ENCODE data around the gene ZPR1.
"Not testable (repeated sequence)": the region's sequence is repeated elsewhere in the genome, so short reads cannot be mapped to it uniquely, and the experiment has no call there.

The ZPR1 gene

DNA sequence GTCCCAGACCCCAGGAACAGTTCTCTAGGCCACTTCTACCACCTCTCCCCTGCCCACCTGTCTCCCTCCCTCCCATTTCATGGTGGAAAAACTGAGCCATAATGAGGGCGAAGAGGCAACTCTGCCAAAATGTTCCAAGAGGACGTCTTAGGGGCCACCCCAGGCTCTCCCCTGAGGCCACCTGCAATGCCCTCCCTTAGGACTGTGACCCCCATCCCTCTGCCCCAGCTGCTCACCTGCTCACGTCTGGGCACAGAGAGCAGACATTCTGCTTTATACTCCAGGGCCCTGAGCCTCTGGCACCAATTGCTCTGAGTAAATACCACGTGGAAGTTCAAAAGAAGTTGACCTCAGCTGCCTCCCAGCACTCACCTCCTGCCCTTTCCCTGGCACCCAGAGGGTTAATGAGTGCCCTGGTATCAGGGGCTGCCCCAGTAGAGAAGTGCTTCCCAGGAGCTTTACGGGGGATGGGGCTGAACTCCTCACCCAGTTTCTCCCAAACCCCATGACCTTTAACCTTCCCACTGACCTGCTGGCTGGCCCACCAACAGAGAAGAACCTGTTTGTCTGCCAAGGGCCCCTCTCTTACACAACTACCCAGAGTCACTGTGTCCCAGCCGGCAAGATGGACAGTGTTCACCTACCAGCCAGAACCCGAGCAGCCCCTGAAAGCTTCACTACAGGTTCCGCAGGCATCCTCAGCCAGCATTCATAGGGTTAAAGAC lies 4.5 kb upstream of the ZPR1 start:
- no peak for DNase-seq (ENCODE audit: low spot score)

DNA sequence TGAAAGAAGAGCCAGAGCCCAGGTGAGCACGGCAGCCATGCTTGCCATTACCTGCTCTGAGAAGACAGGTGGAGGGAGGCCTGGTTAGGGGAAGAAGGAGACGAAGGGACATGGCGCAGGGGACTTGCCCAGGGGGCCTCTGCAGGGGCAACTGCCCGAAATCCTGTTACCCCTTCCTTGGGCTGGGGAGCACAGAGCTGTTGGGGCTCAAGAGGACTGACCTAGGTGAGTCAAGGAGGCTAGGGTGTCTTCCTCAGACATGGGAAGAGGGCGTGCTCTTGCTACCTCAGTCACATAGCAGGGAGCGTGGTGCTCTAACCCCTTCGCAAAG lies 4.0 kb upstream of the ZPR1 start, which contains the start of gene APOA5:
APOA5 (minus strand) TSS at position 67 of the 331 bp plus-strand sequence; CDS start at position 48, 19 bp downstream.
- no peak for DNase-seq (ENCODE audit: low spot score)

DNA sequence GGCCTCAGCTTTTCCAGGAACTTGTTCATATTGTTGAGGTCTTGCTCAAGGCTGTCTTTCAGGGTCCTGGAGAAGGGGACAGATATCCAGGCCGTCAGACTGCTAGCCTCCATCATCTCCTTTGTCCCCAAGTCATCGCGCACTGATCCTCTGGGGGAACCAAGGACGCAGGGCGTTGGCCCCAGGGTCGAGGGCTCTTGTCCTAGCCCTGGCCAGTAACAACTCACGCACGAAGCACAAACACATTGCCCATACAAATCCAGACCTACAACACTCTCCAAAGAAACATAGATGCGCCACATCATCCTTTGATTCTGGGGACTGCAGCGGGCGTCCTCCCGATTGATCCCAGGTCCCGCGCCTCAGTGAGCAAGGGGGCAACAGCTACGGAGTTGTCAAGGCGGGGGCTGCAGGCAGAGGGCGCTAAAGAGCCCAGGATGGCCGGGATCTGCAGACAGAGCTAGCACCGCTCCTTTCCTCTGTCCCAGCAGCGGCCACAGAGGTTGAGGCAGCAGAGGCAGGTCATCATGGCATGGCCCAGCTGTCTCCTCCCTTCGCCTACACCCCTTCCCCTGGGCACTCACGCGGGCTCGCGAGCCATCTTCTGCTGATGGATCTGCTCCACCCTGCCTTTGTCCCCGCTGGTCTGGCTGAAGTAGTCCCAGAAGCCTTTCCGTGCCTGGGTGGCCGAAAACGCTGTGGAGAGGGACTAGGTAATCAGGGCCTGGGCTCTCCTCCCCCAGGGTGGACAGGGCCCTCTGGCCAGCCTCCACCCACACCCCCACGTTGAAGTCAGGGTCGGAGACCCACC lies 3.4 kb upstream of the ZPR1 start:
- peak; percentile 64 for DNase-seq (ENCODE audit: low spot score)

DNA sequence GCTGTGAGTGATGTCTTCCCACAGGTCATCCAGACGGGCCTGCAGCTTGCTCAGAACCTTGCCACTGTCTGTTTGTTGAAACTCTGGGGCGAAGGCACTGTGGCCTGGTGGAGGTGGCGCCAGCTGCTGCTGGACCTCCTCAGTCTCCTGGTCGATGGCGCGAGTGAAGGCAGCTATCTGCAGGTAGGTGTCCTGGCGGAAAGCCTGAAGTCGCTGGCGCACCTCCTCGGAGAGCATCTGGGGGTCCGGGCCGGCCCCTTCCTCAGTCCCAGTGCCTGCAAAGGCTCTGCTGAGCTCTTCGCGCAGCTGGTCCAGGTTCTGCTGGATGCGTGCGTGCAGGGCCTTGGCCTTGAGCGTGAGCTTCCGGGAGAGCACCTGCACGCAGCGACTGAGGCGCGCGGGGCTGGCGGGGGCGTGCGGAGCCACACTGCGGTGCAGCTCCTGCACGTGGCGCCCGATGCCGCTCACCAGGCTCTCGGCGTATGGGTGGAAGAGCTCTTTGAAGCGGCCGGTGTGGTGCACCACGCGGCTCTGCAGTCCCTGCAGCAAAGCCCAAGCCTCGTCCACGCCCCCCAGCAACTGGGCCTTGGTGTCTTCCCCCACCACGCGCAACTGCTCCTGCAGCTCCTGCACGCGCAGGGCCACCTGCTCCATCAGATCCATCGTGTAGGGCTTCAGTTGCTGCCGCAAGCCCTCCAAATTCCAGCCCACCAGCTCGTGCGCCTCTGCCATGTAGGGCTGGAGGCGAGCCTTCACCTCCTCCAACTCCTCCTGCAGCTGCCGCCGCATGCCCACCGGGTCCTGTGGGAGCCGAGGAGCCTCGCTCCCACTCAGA lies 2.6 kb upstream of the ZPR1 start:
- no peak for DNase-seq (ENCODE audit: low spot score)

DNA sequence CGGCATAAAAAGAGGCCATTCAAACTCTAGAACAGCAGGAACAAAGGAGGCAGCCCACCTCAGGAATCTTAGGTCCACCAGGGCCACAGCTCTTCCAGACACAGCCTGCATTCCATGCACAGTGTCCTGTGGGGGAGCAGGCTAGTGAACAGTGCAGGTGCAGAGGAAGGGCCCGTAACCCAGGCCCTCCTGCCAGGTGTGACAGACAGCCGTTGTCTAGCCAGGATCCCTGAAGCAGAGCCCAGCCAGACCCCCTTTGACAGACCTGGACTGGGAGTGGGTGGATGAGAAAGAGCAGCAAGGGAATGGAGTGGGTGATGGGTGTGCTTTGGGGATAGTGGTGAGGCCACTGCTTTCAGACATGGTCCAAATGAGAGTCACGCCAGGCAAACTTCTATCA lies 1.2 kb upstream of the ZPR1 start:
- no peak for DNase-seq (ENCODE audit: low spot score)

DNA sequence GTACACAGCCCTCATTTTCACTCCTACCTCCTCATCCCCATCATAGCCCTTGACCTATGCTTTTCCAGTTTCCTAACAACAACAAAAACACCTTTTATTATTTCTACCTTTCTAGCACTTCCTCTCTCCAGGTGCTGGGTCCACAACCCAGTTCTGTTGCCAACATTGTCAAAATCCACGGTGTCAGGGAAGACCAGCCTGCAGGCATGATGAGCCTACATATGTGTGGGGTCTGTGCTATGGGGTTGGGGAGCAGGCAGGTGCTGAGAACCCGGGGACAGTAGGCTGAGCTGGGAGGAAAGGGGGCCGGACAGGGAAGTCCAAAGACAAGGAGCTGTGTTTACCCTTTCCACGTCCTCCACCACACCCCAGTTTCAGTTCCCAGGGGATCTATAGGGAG lies 711 bp upstream of the ZPR1 start:
- DNase-seq (ENCODE audit: low spot score): no peak

DNA sequence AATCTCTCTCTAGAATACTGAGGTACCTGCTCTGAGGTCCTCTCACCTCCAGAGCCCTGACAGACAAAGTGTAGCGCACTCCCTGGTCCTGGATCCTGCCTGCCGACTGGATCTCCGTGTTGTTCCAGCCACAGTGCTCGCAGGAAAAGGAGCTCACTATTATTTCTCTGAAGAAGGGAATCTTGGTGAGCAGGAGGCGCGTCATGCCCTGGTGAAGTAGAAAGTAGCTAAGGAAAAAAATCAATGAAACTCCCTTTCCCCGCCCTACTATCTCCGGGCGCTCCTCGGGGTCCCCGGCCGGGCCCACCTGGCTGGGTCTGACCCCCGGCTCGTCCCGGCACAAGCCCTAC lies 412 bp downstream of the ZPR1 start:
- DNase-seq (ENCODE audit: low spot score): peak; percentile 32

DNA sequence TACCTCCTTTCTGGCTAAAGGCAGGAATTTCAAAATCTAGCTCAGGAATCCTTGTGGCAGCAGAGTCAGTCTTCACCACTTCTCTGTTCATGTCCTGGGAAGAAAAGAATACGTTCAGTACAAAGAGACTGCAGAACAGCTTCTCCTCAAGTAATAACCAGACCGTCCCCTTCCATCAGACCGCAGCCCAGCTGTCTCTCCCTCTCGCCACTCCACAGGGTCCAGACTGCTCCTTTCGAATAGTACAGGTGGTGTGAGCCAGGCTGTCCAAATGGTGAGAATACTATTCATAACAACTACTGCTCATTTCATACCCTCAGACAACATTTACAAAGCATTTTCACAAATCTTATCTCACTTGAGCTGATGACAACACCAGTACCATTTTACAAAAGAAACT lies 857 bp downstream of the ZPR1 start:
- DNase-seq (ENCODE audit: low spot score): no peak

DNA sequence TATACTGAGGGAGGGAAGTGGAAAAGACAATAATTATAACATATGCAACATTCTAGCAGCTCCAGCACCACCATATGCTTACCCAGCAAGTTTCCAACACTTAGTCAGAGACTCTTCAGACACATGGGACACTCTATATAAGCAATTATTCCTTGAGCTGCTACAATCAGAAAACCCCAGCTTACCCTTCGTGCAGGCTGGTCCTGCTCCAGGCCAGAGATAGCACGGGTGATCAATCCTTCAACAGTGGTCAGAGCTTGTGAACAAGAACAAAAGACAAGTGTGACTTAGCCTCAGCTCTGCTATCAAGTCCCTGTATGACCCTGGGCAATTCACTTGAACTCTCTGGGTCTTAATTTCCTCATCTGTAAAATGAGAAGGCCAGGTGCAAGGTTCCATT lies 1.5 kb downstream of the ZPR1 start:
- DNase-seq (ENCODE audit: low spot score): no peak

DNA sequence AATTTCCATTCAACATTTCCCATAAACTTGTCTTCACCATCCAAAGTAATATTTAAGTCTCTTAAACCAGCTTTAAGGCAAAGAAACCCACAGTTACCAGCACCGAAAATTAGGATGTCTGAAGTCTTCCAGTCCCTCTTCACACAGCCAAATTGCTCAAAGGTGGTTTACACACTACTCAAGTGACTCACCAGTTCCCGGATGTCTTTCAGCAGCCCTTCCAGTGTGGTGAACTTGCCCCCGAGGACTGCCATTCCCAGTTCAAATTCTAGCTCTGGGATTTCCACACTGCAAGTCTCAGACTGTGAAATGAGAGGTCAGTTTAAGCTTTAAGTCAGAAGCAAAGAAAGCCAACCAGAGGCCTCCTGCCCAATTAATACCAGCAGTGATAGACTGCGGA lies 5.1 kb downstream of the ZPR1 start:
- no peak for DNase-seq (ENCODE audit: low spot score)

DNA sequence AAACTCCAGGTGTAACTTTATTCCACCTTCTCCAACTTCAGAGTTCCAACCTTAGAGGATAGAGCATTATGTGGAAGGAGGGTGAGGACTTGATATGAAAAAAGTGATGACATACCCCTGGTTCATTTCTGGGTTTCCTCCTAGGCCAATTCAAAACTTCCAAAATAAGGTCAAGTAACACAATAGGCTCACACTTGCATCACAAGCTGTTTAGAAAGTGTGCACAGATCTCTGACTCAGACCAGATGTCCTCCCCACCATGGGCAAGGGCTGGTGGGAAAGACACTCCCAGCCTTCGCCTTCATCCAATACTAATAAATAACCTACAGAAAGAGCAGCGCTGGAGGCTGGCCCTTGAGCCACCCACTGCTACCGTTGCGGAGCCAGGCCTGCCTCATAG lies 9.3 kb downstream of the ZPR1 start:
- DNase-seq (ENCODE audit: low spot score): no peak

DNA sequence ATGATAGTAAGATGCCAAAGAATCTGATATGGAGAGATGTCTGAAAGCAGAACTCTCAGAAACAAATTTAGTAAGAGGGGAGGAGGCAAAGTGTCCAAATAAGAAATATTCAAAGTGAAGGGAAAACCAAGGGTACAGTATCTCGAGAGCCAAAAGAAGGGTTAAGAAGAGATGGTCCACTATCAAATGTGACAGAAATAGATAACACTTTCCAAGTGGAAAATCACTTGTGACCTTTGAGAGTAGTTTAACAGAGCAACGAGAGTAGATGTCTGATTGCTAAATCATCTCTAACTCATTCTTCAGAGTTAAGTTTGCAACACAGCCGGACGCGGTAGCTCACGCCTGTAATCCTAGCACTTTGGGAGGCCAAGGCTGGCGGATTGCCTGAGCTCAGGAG lies 10.8 kb downstream of the ZPR1 start:
- no peak for DNase-seq (ENCODE audit: low spot score)

DNA sequence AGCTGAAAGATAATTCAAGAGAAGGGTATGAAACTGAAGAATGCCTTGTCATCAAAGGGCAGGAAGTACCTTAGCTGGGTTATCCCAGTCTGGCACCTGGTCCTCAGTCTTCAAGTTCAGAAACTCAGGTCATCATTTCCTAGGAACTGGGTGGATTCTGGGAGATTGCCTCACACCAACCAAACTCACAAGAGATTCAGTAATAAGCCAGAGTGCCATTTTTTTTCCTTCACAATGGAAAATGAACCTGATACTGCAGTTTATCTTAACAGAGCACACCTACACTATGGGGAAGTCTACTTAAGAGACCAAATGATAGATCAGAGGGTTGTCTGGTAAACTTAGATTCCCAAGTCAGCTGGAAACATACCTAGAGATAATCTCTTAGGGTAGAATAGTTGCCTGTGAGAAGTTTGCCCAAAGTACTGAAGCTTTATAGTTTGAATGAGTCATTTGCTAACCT lies 11.3 kb downstream of the ZPR1 start:
- DNase-seq (ENCODE audit: low spot score): no peak

DNA sequence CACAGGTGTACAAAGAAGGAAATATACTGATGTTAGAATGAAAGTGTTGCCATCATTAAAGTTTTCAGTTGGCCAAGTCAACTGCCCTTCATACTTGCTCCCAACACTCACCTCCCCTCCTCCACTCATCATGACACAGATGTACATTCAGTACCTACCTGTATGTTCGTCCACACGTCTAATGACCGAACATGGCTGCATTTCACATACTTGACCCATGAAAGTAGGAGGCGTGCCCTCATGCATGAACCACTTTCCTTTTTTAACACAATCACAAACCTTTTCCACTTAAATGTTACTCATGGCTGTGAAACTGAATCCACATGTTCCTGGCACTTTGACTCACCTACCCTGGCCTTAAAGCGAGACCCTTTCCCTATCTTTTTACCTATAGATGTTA lies 11.8 kb downstream of the ZPR1 start:
- no peak for DNase-seq (ENCODE audit: low spot score)

DNA sequence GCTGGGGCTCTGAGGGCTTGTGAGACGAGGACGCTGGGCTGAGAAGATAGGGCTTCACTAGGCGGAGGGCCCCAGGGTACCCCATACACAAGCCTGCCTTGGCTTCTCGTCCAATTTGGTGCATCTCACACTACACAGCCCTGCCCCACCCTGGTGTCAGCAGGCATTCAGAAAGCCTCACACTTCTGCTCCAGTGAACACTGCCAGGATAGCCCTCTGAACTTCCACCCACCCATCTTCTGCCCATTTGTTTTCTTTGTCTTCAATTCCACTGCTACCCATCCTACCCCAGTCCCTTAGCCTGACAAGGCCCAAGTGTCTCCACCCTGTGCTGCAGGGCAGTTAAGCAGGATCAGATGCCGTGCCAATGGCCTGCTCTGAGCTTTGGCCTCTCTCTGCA lies 13.2 kb downstream of the ZPR1 start:
- DNase-seq (ENCODE audit: low spot score): no peak

DNA sequence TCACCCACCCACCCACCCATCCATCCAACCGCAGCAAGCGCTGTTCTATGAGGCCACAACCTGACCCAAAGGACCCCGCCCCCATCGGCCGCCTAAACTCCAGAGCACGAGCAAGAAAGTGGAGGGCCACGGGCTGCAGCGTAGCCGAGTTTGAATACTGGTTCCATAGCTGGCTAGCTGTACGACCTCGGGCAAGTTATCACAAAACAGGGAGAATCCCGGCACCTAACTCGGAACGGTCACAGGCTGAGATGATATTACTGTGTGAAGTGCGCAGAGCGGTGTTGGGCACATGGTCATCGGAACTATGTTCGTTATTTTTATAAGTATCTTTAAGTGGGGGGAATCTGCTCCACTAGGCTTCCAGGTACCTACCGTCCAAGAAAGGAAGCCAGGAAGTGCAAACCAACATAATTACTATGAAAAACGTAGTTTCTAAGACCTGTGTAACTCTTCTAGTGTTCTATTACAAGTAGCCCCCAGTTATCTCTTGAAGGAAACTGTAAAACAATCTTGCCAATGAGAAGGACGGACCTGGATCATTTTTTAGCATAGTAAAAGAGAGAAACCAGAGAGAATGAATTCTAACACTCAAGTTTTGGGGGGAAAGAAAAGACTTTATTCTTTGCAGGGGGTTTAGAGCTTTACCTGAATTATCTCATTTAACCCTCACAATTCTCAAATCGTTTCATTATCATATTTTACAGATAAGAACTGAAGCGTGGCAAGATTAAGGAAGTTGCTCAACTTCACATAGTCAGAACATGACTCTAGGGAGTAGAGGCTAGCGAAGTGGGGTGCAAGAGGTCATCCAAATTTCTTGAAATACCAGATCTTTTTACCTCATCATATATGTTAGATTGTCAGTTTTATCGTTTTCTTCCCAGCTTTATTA lies 14.4 kb downstream of the ZPR1 start:
- DNase-seq (ENCODE audit: low spot score): peak; percentile 26

DNA sequence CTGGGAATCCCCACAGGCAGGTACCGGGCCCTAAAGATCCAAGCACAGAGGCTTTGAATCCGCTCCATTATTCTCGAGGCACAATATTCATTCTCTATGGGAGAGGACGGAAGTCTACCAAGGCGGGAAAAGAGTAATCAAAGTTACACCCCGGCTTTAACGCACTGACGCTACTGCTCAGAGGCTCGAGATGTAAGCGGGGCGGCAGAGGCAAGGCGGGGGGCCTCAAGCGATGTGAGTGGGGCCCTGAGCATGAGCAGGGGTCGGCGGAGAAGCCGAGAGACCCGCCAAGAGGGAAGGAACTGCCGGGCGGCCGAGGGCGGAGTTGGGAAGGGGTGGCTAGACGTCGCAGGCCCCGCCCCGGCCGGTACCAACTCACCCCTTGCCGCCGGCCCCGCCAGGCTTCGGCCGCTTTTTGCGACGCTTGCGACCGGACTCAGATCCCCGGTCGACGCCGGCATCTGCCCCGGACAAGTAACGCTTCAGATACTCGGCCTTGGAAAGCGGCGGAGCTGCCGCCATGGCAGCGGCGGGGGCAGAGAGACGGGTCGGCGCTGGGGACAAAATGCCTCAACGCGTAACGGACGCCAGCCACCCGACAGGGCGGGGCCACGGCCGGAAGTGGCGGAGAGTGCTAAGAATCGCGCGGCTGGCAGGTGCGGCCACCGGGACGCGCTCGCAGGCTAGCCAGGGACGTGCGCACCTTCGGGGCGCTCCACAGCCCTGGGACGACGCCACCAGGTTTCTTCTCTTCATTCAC lies 15.2 kb downstream of the ZPR1 start, which contains the start of gene BUD13:
BUD13 (minus strand) TSS at position 545 of the 760 bp plus-strand sequence; CDS start at position 522, 23 bp downstream.
- DNase-seq (ENCODE audit: low spot score): peak; percentile 89

DNA sequence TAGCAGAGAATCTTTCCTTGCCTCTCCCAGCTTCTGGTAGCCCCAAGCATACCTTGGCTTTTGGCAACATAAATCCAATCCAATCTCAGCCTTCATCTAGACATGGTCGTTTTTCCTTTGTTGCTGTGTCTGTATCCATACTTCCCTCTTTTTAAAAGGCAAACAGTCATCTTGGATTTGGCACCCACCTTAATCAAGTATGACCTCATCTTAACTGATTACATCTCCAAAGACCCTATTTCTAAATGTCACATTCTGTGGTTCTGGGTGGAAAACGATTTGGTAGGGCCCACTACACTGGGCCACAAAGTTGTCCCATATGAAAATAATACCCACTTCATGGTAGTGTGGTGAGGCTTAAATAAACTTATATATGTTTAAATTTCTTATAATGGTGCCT lies 15.9 kb downstream of the ZPR1 start:
- no peak for DNase-seq (ENCODE audit: low spot score)

DNA sequence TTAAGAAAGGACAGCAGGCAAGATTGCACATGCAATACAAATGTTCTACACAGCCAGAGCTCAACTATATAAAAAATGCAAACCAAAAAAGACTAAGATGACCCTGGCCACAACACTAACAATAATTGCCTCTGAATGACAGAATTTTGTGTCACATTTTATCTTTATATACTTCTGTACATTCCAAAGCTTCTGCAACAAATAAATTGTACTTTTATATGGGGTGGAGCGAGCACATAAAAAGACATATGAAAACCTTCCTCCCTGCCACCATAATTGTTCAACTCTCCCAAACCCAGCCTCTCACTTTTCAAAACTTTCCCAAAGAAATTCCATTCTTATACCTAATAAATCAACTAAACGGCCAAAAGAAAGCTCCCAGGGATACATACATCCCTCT lies 25.7 kb downstream of the ZPR1 start:
- DNase-seq (ENCODE audit: low spot score): no peak

DNA sequence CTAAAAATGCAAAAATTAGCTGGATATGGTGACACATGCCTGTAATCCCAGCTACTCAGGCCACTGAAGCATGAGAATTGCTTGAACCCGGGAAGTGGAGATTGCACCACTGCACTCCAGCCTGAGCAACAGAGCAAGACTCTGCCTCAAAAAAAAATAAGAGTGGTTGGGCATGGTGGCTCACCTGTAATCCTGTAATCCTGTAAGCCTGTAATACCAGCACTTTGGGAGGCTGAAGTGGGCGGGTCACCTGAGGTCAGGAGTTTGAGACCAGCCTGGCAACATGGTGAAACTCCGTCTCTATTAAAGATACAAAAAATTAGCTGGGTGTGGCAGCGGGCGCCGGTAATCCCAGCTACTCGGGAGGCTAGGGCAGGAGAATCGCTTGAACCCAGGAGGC lies 31.8 kb downstream of the ZPR1 start:
- DNase-seq (ENCODE audit: low spot score): not testable (repeated sequence)
